Middle frontal gyrus (tissue), 1 donor: ENCODE results near the gene NOTCH4.
"Not testable (repeated sequence)": the region's sequence is repeated elsewhere in the genome, so short reads cannot be mapped to it uniquely, and the experiment has no call there.

Source experiments
- DNase-seq: peaks from one replicate; pipeline ENCODE4 v3.0.0-alpha.2; 2015; ENCODE audit warnings: low spot score; ENCODE audit errors: extremely low spot score

NOTCH4 gene

DNA sequence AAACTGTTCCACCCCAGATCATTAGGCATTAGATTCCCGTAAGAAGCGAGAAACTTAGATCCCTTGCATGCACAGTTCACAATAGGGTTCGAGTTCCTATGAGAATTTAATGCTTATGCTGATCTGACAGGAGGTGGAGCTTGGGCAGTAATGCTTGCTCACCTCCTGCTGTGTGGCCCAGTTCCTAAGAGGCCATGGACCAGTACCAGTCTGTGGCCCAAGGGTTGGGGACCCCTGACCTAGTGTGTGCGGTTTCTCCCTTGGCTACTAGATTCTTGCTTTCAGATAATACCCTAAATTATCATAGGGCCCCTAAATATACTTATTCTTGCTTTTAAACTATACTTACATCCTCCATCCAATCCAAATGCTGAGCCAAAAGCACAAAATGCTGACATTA lies 29.5 kb downstream of the NOTCH4 start:
- no peak for DNase-seq

DNA sequence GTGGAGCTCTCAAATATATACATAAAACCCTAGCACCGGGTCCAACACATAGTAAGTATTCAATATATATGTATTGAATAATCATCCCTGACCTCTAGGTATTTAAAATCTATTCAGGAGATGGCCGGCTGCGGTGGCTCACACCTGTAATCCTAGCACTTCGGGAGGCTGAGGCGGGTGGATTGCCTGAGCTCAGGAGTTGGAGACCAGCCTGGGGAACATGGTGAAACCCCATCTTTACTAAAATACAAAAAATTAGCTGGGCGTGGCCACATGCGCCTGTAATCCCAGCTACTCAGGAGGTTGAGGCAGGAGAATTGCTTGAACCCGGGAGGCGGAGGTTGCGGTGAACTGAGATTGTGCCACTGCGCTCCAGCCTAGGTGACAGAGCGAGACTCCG lies 30.8 kb downstream of the NOTCH4 start:
- DNase-seq, result not testable (repeated sequence)

DNA sequence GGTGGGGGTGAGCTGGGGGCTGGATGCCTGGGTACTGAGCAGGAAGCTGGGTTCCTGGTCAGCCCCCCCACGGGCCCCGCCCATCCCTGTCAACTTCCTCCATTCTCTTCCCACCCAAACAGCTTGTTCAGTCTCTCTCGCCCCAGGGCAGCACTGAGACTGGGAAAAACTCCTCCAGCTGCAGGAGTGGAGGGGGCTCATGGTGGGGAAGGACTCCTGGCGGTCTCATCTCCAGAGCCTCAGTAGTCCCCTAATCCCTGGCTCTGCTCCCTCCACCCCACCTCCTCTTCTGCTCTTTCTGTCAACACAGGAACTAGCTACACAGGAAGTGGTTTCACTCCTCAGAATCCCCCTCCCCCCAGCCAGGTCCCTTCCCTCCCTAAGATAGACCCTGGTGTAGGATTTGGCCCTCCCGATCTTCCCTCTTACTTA lies 31.2 kb downstream of the NOTCH4 start, which contains the start of gene GPSM3:
Gene GPSM3, minus strand, starts transcription at position 36 of the 432 bp plus-strand sequence. CDS start 130 bp downstream, outside the sequence.
- no peak for DNase-seq

DNA sequence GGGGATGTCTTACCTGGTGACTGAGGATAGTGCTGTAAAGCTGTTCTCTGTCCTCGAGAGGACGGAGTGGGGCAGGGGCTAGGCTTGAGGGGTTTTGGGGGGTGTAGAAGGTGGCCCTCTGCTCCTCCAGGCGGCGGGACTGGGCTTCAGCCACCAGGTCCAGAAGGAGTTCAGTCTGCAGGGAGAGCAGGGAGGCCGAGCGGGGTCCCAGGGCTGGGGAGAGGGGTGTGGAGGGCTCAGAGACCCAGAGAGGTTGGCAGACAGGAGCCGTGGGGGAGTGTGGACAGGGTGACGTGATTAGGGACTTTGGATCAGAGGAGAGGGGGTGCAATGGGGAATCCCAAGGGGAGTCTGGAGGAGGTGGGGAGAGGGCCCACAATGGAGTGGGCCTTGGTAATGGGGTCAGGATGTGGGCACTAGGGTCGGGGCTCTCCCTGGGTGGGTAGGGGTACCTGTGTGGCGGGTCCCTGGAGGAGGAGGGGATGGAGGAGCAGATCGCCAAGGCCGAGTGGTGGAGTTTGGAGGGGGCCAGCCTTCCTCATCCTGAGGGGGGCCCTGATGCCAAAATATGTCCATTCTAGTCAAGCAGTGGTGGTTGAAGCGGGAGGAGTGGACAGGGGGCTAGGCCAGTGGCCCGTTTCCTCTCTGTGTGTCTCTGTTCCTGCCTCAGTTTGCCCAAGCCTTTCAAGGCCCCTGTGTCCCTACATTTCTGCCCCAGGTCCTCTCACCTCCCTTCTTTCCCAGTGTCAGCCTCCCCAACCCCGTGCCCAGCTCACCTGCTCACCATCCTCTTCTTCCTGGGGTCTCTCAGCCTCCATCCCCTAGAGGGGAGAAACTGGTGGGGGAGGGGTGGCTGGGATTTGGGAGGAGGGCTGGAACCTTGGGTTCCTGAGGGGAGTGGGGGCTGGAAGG lies 31.9 kb downstream of the NOTCH4 start:
- no peak for DNase-seq

DNA sequence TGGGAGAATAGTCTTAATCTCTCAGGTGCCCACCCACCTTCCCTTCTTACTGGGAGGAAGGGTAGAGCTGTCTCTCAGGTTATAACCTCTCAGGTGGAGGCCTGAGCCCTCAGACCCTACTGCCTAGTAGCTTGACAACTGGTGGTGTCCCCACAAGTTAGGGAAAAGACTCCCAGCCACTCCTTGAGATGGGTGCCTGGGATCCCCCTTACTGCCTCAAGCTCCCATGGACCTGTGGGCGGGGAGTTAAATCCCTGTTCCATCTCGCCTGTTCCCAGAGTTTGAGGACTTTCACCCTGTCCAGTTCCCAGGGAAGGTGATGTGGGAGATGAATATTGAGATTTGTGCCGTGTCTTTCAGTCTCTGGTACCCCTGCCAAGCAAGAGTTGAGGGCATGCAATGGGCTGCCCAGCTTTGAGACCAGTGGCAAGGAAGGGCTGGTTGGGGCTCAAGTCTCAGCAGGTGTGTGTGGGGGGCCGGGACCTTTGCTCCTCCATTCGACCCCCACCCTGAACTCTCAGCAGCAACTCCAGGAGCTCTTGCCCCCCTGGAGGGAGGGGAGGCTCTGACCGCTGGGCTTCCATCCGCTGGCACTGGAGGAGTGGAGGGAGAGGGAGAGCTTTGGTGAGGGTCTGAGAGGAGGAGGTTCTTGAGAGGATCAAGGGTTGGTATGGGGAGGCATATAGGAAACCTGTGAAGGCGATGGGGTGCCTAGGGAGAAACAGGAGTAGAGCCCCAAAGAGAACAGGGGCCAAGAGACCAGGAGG lies 32.8 kb downstream of the NOTCH4 start:
- DNase-seq, result no peak

DNA sequence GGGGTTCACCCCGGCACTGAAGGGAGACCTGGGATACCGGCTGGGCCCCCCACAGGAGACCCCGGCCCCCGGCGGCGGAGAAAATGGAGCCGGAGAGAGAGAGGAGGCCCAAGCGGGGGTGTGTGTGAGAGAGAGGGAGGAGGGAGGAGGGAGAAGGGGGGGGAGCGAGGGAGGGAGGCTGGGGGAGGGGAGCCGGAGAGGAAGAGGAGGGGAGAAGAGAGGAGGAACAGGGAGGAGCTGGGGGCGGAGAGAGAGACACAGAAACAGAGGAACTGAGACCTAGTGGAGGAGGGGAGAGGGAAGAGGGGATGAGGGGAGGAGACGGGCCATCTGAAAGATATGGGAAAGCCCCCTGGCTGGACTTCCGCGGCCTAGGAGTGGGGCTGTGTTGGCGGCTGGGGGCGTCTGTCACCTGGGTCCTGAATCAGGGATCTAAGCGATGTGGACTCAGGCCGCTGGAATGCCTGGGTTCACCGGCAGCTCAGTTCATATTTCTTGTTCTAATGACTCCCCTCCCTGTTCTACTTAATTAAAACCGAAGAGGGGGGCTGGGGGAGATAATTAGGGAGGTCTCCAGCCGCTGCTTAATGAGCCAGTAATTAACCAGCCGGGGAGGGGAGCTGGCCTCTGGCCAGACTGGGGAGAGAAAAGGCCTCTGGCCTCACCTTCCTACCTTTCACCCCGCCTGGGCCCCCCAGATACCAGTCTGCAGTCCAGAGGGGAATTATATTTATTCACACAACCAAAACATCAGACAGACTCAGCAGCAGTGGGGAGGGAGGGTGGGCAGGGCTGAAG lies 33.6 kb downstream of the NOTCH4 start, which contains the start of gene PBX2:
Gene PBX2, minus strand, starts transcription at position 149 of the 798 bp plus-strand sequence. CDS start 287 bp downstream, outside the sequence.
- DNase-seq, result peak; percentile 65

DNA sequence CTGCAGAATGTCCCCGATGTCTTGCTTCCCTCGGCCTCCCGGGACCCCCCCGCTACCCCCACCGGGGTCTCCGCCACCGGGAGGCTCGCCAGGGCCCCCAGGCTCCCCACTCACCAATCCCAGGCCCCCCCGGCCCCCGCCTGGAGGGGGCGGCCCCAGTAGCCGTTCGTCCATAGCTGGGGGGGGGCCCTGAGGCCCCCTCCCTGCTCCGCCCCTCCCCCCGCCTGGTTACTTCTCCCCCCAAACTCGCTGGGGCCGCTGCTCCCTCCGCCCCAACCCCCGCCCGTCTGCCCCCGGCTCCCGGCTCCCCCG lies 34.2 kb downstream of the NOTCH4 start:
- DNase-seq, result no peak

DNA sequence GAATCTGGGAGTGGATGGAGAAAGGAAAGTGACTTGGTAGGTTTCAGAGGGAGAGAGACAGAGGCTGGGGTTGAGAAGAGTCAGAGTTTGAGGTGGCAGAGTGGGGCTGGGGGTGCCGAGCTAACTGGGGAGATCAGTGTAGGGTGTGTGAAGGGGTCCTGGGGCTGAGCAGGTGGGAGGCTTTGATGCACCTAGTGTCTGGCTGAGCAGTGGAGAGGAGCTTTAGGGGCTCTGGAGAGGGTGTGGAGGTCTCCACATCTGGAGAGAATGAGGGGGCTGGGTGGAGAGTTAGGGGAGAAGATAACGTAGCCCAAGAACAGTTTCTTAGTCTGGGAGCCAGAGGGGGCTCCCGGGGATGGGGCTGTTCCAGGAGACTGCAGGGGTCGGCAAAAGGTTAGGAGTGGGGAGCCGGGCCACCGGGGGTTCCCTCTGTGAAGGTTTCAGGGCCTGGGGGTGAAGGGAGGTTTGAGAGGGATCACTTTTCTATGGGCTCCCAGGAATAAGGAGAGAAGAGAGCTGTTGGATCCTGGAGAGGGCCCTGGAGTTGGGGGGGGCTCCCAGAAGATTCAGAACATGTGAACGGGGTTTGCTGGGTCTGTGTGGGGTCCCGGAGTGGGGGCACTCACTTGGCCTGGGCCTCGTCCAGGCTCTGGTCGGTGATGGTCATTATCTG lies 34.7 kb downstream of the NOTCH4 start:
- DNase-seq, result no peak

DNA sequence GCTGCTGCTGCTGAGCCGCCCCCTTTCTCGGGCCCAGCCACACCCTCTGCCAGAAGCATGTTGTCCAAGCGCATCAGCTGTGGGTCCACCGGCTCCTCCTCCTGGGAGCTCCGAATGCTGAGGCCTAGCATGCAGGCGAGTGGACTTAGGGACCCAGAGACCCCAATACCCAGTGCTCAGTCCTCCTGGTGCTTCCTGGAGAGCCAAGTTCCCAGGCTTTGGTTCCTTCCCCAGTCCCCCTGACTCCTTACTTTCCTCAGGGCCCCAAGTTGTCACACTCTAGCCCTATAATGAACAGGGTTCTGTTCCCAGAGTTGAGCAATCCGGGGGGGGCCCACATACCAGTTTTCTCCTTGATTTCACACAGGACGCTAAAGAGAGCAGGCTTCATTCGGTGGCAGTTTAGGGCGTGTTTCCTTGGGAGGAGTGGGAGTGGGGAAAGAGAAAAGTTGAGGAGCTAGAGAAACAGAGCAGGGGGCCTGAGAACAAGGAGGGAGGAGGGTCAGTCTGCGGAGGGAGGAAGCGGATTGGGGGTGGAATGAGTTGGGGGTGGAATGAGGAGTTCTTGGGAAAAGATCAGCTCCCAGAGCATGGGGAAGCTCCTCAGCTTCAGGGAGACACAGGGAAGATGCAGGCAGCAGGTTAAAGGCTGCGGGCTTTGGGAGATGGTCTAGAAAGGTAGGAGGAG lies 35.3 kb downstream of the NOTCH4 start:
- no peak for DNase-seq

DNA sequence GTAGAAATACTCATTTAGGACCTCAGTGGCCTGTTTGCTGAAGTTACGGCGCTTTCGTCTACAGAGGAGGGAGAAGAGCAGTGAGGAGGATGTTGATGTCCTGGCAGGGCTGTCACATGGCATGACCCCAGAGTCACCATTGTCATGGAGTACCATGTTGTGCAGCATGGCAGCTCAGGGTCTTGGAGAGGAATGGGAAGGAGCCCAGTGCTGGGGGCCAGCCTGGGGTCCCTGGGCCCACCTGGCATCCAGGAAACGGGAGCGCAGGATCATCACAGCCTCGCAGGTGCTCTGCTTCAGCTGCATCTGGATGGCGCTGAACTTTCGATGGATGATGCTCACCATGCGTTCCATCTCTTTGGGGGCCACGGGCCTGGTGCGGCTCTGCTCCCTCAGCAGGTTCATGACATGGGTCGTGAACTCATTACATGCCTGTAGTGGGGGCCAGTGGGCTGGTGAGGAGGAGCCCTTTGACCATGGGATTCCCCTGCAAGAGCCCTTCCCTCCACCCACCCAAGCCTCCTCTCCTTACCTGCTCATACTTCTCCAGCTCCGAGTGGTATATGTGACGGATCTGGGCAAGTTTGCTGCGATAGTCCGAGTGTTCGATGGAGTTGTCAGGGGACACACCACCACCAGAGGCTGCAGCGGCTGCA lies 36.0 kb downstream of the NOTCH4 start:
- DNase-seq, result not testable (repeated sequence)

DNA sequence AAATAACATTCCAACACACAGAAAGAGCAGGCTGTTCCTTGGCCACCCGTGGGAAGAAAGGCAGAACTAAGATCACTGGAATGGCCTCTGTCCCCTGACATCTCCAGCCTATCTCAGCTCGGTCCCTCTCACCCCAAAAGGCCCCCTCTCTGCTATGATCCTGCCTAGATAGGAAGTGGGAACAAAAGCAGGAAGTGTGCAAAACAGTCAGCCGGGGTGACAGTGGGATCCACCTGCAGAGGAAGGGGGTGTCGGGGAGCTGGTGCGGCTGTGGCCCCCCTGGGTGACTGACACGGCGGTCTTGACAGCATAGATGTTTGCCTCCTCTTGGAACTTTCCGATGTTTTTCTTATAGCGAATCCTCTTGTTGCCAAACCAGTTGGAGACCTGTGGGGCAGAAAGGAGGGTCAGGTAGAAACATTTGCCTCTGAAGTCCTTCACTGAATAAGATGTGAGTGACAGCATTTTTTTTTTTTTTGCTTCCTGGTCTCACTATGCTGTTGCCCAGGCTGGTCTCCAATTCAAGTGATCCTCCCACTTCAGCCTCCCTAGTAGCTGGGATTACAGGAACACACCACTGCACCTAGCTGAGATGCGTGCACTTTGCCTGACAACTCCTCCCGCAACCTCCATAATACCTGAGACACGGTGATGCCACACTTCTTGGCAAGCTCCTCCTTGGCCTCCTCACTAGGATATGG lies 36.7 kb downstream of the NOTCH4 start:
- DNase-seq, result no peak

DNA sequence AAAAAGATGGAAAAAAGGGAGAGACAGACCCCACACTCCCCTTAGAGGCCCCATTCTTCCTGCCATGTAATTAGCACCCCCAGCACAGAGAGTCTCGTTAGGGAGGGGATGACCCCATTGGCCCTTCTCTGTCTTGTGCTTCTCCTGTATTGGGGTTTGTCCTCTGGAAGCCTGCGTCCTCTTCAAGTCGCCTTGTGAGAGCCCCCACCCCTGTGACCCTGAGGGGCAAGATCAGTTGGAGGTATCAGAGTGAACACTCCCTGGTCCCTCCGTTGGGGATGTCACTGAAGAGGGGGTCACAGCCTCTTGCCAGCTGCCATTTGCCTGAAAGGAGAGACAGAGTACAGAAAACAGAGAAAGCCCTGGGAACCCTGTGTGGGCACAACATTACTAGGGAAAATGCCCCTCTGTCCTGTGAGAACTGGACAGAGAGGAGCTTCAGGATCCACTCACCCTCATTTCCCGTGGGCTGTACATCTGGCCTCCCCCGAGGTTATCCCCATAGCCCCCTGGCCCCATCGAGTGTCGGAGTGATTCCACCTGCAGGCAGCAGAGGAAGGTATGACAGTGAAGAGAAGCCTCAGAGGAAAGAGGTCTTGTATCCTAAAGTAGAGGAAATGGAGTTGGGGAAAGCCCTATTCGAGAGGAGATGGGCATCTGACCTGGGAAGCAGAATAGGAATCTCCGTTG lies 37.6 kb downstream of the NOTCH4 start:
- not testable (repeated sequence) for DNase-seq

DNA sequence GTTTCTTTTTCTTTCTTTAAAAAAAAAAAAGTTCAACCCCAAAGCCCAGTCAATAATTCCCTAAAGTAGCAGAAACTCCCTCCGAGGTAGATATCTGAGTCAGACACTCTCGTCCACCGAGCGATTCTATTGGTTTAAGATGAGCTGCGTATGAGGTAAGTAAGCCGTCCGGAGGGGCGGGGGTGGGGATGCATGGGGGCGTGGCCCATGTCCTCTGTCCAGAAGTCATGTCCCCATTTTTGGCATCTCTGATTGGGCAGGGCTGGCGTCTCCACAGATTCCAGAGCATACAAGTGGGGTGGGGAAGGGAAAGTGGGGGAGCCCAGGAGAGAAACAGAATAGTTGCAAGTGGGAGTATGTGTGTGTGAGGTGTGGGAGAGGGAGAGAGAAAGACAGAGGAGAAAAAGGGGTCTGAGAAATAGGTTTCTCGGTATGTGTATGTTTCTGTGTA lies 38.2 kb downstream of the NOTCH4 start:
- not testable (repeated sequence) for DNase-seq

DNA sequence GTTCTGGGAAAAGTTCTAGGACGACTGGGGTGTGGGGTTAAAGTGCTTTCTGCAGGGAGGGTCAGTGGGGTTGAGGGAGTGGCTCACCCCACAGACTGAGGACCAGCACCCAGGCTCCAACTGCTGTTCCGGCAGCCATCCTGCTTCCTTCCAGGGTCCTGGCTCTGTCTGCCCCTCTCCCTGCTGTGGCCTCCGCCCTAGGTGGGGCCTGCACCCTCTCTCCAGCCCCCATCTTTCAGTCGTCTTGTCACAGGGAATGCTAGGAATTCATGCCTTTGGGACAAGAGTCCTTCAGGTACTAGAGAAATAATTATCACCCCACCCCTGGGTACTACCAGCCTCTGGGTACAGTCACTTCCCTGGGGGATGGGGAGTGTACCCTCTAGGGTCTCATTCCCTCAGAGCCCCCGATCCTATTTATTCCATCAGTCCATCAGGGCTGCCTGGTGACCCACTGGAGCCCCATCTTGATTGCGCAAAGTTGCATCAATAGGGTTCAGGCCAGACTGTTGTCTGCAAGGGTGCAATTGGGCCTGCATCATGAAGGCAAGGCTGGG lies 39.7 kb downstream of the NOTCH4 start, which contains the start of gene AGER:
Gene AGER, minus strand, starts transcription at position 170 of the 557 bp plus-strand sequence. Its CDS starts 31 bp downstream, at position 139.
- no peak for DNase-seq

DNA sequence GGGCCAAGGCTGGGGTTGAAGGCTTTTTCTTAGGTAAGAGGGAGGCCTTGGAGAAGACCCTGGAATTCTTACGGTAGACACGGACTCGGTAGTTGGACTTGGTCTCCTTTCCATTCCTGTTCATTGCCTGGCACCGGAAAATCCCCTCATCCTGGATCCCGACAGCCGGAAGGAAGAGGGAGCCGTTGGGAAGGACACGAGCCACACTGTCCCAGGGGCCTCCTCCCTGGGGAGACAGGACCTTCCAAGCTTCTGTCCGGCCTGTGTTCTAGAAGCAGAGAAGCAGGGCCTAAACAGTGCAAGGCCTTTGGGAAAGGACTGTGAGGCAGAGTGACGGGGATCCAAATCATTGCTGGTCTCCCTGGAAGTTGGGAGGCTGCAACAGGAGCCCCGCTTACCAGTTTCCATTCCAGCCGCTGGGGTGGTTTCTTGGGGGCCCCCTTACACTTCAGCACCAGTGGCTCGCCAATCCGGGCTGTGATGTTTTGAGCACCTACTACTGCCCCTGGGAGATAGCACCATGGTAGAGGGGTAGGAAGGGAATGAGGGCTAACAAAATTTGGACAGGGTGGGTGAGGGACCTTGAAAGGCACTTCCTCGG lies 40.3 kb downstream of the NOTCH4 start:
- DNase-seq, result no peak

DNA sequence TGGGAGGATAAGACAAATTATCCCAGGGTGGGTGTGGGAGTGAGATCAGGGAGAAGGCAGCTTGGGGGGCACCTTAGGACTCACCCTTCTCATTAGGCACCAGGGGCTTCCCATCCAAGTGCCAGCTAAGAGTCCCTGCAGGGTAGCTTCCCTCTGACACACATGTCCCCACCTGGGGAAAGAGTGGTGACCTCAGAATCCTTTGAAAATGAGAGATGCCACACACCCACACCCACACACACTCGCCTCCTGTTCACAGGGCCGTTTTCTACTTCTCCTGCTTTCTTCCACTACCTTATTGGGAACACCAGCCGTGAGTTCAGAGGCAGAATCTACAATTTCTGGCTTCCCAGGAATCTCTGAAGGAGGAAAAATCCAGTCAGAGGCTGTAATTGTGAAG lies 40.8 kb downstream of the NOTCH4 start:
- no peak for DNase-seq

DNA sequence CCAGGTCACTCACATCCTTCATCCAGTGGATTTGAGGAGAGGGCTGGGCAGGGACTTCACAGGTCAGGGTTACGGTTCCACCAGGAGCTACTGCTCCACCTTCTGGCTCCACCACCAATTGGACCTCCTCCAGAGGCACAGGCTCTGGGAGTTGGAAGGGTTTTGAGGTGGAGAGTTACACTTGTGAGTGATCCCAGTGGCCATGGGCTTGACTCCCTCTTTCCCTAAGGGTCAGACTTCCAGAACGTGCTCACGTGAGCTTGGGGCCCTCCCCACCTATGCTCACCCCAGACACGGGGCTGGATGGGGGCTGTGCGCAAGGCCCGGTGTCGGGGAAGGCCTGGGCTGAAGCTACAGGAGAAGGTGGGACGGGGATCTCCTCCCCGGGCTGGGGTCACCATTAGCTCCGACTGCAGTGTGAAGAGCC lies 41.3 kb downstream of the NOTCH4 start:
- no peak for DNase-seq
